Omental fat pad (tissue), 4 donors: ENCODE measurements around the gene MT1E. TPM values are rescaled to one million over a fixed set of nuclear protein-coding genes. Genes with fewer than 3 reads are reported as not detected.
A peak's percentile ranks its signal among the peaks of the same experiment; 100 is the strongest.
"Not testable (repeated sequence)": the region's sequence is repeated elsewhere in the genome, so short reads cannot be mapped to it uniquely, and the experiment has no call there.

Experiments used
- ATAC-seq: fragments of 150-250 bp; one replicate; pipeline ENCODE4 v1.9.1; 2016; ENCODE audit warnings: mild to moderate bottlenecking, moderate library complexity; ENCODE audit not compliant: low FRiP score
- DNase-seq: peaks from one replicate; pipeline ENCODE4 v3.0.0-alpha.2; 2019; ENCODE audit warnings: low spot score
- total RNA-seq, 4 donors: library from RNA; depleted of rRNA; stranded (reverse); fragments of >200 nt; gene quantifications; one replicate each; pipeline ENCODE4 v1.1.0, GENCODE V29; 2016
- TF ChIP-seq, protein P1 (sequence below), 3 donors: fragments of 450-650 bp; IDR thresholded peaks; one replicate each; pipeline ENCODE4 v1.5.1; 2016 to 2017; ENCODE audit warnings: antibody characterized with exemption in 3 of 3, mild to moderate bottlenecking in 3 of 3, moderate library complexity in 2 of 3

The MT1E gene
- total RNA-seq, 4 donors from 2014 or later, result 386 to 3,925 (median 1,028) TPM

GRCh38 chr16:56667581-56668571, 42.3 kb downstream of the MT1E start, which contains the start of gene MT1G:
Gene MT1G (minus strand): TSS chr16:56668065. CDS start chr16:56667993, 72 bp downstream.
- ATAC-seq, result peak; percentile 83
- TF ChIP-seq, protein P1, sequence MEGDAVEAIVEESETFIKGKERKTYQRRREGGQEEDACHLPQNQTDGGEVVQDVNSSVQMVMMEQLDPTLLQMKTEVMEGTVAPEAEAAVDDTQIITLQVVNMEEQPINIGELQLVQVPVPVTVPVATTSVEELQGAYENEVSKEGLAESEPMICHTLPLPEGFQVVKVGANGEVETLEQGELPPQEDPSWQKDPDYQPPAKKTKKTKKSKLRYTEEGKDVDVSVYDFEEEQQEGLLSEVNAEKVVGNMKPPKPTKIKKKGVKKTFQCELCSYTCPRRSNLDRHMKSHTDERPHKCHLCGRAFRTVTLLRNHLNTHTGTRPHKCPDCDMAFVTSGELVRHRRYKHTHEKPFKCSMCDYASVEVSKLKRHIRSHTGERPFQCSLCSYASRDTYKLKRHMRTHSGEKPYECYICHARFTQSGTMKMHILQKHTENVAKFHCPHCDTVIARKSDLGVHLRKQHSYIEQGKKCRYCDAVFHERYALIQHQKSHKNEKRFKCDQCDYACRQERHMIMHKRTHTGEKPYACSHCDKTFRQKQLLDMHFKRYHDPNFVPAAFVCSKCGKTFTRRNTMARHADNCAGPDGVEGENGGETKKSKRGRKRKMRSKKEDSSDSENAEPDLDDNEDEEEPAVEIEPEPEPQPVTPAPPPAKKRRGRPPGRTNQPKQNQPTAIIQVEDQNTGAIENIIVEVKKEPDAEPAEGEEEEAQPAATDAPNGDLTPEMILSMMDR (IDR thresholded peaks at IDR 0.05), result no peak
- no peak for DNase-seq

GRCh38 chr16:56669005-56669839, 43.6 kb downstream of the MT1E start, which contains the start of gene MT1H:
Gene MT1H (plus strand): TSS chr16:56669814. CDS start chr16:56669885, 71 bp downstream.
- peak; percentile 58 for ATAC-seq
- TF ChIP-seq, protein P1 (IDR thresholded peaks at IDR 0.05), result no peak
- no peak for DNase-seq

DNA sequence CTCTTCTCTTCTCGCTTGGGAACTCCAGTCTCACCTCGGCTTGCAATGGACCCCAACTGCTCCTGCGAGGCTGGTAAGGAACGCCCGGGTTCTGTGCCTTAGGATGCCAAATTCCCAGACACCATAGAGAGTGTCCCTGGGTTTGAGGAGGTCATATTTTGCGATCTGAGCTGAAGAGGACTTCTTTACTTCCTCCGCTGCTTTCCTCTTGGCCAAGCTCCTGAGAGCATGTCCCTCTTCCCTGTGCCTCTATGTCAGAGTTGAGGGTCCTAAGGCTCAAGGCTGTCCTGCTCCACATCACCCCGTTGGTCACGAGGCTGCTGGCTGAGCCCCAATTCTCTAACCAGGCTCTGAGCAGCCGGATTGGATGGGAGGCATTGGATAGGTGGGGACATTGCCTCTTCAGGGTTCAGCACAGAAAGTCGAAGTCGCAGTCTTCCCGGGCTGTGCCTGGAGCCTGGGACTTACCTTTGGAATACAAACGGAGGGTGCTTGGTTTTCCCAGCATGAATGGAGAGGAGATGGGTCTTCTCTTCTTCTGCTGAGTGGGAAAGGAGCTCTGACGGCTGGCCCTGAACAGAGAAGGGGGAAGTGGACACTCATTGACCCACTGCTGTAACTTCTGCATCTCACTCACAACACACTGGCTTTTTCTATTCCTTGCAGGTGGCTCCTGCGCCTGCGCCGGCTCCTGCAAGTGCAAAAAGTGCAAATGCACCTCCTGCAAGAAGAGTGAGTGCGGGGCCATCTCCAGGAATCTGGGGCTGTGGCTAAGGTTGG, 44.4 kb downstream of the MT1E start:
- TF ChIP-seq, protein P1 (IDR thresholded peaks at IDR 0.05), result no peak
- no peak for DNase-seq
- ATAC-seq, result no peak

- no peak for ATAC-seq
- TF ChIP-seq, protein P1 (IDR thresholded peaks at IDR 0.05), result no peak
- DNase-seq, result no peak
Observed at GRCh38 chr16:56670620-56670934, 45.0 kb downstream of the MT1E start.

DNA sequence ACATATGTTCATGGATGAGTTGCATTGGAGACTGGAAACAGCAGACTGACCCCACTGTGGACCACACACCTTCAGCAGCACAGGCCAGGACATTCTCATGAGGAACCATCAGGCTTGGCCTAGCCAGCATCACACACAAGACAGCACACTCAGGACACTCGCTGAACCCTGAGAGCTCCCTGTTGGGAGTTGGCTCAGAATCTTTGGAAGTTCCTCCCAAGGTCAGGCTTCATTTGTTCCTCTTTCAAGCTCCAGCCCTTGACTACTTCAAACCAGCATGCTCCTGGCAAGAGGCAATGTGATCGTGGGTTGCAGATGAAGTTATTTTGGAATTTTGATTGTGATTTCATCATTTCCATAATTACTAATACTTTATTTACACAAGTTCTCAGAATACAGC, 46.1 kb downstream of the MT1E start:
- not testable (repeated sequence) for ATAC-seq, DNase-seq

DNA sequence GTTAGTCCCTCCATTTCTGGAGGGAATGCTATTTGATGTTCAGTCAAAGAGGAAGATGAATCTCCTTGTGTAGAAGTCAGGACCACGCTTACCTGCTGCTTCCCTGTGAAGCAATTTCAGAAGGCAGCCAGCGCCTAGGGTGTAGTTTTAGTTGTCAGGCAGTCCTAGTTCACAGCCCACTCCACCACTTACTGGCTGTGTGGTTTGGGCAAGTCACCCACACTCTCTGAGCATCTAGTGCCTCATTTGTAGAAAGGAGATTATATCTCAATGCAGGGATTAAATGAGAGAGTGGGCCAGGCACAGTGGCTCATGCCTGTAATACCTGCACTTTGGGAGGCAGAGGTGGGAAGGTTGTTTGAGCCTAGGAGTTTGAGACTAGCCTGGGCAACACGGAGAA, 46.6 kb downstream of the MT1E start:
- ATAC-seq, DNase-seq: not testable (repeated sequence)

DNA sequence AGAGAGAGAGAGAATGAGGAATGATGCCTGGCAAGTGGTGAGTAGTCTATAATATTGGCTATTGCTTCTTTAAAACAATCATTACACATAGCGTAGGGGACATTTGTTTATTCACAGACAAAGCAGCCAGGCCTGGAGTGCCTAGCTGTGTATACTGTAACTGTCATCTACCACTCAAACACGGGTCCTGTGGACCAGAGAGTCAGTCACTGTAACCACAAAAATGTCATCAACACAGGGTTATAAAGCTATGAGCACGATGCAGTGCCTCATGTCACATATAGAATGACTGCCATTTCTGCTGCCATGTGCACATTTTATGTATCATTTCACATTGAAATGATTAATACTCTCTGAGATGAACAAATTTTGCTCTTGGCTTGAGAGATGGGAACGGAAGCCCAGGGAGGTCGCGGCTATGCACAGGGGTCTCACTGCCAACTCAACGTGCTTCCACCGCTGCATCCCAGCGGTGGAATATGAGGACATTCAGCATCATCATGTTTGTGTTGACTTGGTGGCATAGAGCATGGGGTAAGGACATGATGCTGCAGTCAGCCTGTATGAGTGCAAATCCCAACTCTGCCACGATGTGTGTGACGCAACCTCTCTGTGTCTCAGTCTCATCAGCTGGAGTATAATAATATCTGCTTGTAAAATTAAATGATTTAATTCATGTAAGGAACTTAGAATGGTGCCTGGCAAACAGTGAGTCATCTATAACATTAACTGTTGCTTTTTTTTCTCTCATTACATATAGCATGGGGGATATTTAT, 47.4 kb downstream of the MT1E start:
- ATAC-seq (no peak), DNase-seq (no peak)
- TF ChIP-seq, protein P1 (IDR thresholded peaks at IDR 0.05), result no peak
